ENCODE measurements around the gene SKOR2.

GRCh38 chr18:47263150-47263429, 11.6 kb upstream of the SKOR2 start:
- no peak for TF ChIP-seq CTCF (IDR thresholded peaks at IDR 0.05)
- no peak for TF ChIP-seq POLR2A (IDR thresholded peaks at IDR 0.05)

Data from Peyer's patch (tissue), 4 donors.